Hepatocyte (in vitro differentiated cells): Measurements from ENCODE around the gene TIFAB. TPM values are rescaled to one million over a fixed set of nuclear protein-coding genes. Genes with fewer than 3 reads are reported as not detected.

Experiments
- DNase-seq: peaks from one replicate; pipeline ENCODE4 v3.0.0-alpha.2; 2016; ENCODE audit warnings: low spot score
- H2AFZ ChIP-seq: fragments of 200-600 bp; sonication (generic); 2 replicates; pipeline ENCODE4 v1.6.0; 2016; ENCODE audit warnings: antibody characterized with exemption, mild to moderate bottlenecking
- H3K27ac ChIP-seq: fragments of 200-600 bp; sonication (generic); 2 replicates; pipeline ENCODE4 v1.5.1; 2016; ENCODE audit warnings: mild to moderate bottlenecking
- H3K27me3 ChIP-seq: fragments of 200-600 bp; sonication (generic); 2 replicates; pipeline ENCODE4 v1.6.1; 2016
- H3K36me3 ChIP-seq: fragments of 200-600 bp; sonication (generic); replicated peaks from 2 replicates; pipeline ENCODE4 v1.5.1; 2016; ENCODE audit warnings: low read depth; ENCODE audit not compliant: insufficient read depth
- H3K4me1 ChIP-seq: fragments of 200-600 bp; sonication (generic); 2 replicates; pipeline ENCODE4 v1.5.1; 2016; ENCODE audit warnings: mild to moderate bottlenecking, moderate library complexity; ENCODE audit not compliant: insufficient read depth
- H3K4me2 ChIP-seq: fragments of 200-600 bp; sonication (generic); 2 replicates; pipeline ENCODE4 v1.6.0; 2016
- H3K4me3 ChIP-seq: fragments of 200-600 bp; sonication (generic); 2 replicates; pipeline ENCODE4 v1.5.1; 2016; ENCODE audit warnings: mild to moderate bottlenecking
- H3K79me2 ChIP-seq: fragments of 200-600 bp; sonication (generic); 2 replicates; pipeline ENCODE4 v1.6.0; 2017; ENCODE audit warnings: mild to moderate bottlenecking
- H3K9me2 ChIP-seq: fragments of 200-600 bp; sonication (generic); replicated peaks from 2 replicates; pipeline ENCODE4 v1.6.0; 2017; ENCODE audit warnings: mild to moderate bottlenecking; ENCODE audit not compliant: insufficient read depth
- H3K9me3 ChIP-seq: fragments of 200-600 bp; sonication (generic); 2 replicates; pipeline ENCODE4 v1.5.1; 2016; ENCODE audit warnings: low read depth, mild to moderate bottlenecking
- H4K20me1 ChIP-seq: fragments of 200-600 bp; sonication (generic); 2 replicates; pipeline ENCODE4 v1.6.0; 2016; ENCODE audit warnings: mild to moderate bottlenecking; ENCODE audit not compliant: insufficient read depth, poor library complexity, severe bottlenecking
- EZH2 ChIP-seq: fragments of 200-600 bp; sonication (generic); IDR thresholded peaks from 2 replicates; pipeline ENCODE4 v1.6.1; 2016; ENCODE audit warnings: antibody characterized with exemption, mild to moderate bottlenecking, borderline replicate concordance
- EZH2phosphoT487 ChIP-seq: fragments of 200-600 bp; sonication (generic); IDR thresholded peaks from one replicate; pipeline ENCODE4 v1.6.1; 2018; ENCODE audit warnings: antibody characterized with exemption, mild to moderate bottlenecking, low read depth, moderate library complexity; ENCODE audit not compliant: unreplicated experiment, severe bottlenecking
- WGBS: methylation state at CpG from one replicate; pipeline ENCODE4 v1.1.6; 2016; ENCODE audit warnings: low lambda C conversion rate; ENCODE audit errors: missing lambda C conversion rate; 5-methylcytosine and 5-hydroxymethylcytosine counted together
- polyA plus RNA-seq: library from polyadenylated mRNA; unstranded; fragments of >200 nt; fragmentation: Nextera tagmentation; extraction: Ambion mirVana; gene quantifications from 2 replicates; pipeline ENCODE4 v1.2.1, GENCODE V29; 2016
- total RNA-seq: library from RNA; depleted of rRNA; stranded (reverse); fragments of >200 nt; gene quantifications from 2 replicates; pipeline ENCODE4 v1.2.3, GENCODE V29; 2014
- TF ChIP-seq, protein P1 (sequence below): fragments of 200-600 bp; sonication (generic); IDR thresholded peaks from 2 replicates; pipeline ENCODE4 v1.5.1; 2016; ENCODE audit warnings: antibody characterized with exemption, mild to moderate bottlenecking; ENCODE audit not compliant: poor library complexity

The TIFAB gene
- total and polyA plus RNA-seq, 2 experiments from 2014 or later: not detected

DNA sequence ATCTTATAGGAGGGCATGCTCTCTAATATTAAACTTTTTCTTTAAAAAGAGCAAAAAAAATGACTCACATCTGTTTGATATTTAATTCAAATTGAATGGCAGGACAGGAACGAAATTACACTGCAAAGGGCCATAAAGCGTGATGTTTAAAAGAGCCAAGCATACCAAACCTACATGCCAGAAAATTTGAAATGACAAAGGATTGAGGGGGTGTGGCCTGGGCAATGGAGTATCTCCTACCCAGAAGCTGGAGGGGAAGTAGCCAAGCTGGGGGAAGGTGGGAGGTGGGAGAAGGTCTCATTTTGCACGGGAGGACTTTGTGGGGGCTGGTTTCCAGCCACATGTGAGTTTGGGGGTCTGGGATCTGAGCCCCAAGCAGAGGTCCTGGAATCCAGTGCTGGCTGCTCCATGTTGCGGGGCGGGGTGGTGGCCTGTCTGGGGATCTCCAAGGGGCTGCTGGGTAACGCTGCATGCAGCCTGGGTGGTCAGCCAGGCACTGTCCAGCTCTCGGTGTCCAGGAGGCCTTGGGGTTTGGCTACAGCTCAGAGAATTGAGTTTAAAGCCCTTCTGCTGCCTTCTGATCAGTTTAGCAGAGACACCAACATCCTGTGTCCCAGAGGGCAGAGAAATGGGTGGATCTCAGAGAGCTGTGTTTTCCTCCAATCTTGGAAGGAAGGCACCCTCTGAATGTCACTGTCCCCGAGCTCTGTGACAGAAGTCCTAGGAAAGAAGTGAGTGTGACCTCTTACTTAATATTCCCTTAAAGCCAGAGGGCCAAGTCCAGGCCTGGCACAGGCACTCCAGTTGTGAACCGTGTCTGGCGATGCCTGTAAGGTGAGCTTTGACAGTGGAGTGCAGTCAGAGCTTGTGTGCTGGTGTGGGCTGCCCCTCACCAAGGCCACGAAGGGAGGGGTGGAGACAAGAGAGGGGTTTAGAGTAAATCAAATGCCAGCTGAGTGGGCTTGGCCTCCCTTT is 12.6 kb downstream of the TIFAB start:
- 84% methylated on average over 11 of the region's 11 CpGs for WGBS

DNA sequence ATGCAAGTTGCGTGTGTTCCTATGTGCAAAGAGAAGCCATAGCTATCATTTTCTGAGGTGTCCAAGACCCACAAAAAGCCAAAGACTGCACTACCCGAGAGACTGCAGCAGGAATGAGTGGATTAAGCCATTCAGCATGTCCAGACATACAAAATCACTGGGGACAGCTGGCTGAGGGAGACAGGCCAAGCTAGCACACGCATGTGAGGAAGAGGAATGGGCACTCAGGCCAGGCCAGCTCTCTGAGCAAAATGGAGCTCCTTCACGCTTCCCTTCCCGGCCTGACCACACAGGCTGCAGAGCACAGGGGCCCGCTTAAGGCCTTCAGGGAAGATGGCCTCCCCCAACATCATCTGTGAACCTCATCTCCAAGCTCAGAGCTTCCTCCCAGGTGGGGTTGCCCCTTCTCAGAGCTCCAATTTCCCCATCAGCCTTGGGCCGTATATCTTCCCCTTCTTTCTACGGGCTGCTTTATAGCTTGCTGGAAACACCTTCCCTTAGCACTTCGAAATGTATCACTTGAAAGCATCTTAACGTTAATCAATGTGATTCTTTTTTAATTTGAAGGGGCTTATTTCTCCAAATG is 13.4 kb downstream of the TIFAB start:
- Histone ChIP-seq H3K36me3 (no peaks in the 10 kb centered on the region), H3K27me3 (no peaks in the 10 kb centered on the region), H2AFZ (no peak overlapping the region), H3K27ac (peak overlapping the region; percentile 65), H3K79me2 (no peaks in the 10 kb centered on the region), H3K4me3 (no peak overlapping the region), H3K9me2 (no peaks in the 10 kb centered on the region), H3K4me2 (no peak overlapping the region), H3K4me1 (peaks cover 57% of the 10 kb centered on the region), H3K9me3 (no peaks in the 10 kb centered on the region), H4K20me1 (no peaks in the 10 kb centered on the region)
- TF ChIP-seq EZH2 (no peak), EZH2phosphoT487 (no peak)
- TF ChIP-seq, protein P1, sequence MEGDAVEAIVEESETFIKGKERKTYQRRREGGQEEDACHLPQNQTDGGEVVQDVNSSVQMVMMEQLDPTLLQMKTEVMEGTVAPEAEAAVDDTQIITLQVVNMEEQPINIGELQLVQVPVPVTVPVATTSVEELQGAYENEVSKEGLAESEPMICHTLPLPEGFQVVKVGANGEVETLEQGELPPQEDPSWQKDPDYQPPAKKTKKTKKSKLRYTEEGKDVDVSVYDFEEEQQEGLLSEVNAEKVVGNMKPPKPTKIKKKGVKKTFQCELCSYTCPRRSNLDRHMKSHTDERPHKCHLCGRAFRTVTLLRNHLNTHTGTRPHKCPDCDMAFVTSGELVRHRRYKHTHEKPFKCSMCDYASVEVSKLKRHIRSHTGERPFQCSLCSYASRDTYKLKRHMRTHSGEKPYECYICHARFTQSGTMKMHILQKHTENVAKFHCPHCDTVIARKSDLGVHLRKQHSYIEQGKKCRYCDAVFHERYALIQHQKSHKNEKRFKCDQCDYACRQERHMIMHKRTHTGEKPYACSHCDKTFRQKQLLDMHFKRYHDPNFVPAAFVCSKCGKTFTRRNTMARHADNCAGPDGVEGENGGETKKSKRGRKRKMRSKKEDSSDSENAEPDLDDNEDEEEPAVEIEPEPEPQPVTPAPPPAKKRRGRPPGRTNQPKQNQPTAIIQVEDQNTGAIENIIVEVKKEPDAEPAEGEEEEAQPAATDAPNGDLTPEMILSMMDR: no peak
- no peak for DNase-seq
- WGBS: 88% methylated on average over 10 of the region's 10 CpGs

More for the DNA sequence above, 12.6 kb downstream of the TIFAB start:
- Histone ChIP-seq H3K4me2 (no peak overlapping the region), H3K27me3 (no peaks in the 10 kb centered on the region), H3K27ac (peak overlapping the region; percentile 10), H3K79me2 (no peaks in the 10 kb centered on the region), H3K4me1 (peaks cover 50% of the 10 kb centered on the region), H3K4me3 (no peak overlapping the region), H3K9me3 (no peaks in the 10 kb centered on the region), H3K36me3 (no peaks in the 10 kb centered on the region), H2AFZ (no peak overlapping the region), H3K9me2 (no peaks in the 10 kb centered on the region), H4K20me1 (no peaks in the 10 kb centered on the region)
- TF ChIP-seq, protein P1: no peak
- no peak for TF ChIP-seq EZH2
- no peak for TF ChIP-seq EZH2phosphoT487
- DNase-seq: no peak

DNA sequence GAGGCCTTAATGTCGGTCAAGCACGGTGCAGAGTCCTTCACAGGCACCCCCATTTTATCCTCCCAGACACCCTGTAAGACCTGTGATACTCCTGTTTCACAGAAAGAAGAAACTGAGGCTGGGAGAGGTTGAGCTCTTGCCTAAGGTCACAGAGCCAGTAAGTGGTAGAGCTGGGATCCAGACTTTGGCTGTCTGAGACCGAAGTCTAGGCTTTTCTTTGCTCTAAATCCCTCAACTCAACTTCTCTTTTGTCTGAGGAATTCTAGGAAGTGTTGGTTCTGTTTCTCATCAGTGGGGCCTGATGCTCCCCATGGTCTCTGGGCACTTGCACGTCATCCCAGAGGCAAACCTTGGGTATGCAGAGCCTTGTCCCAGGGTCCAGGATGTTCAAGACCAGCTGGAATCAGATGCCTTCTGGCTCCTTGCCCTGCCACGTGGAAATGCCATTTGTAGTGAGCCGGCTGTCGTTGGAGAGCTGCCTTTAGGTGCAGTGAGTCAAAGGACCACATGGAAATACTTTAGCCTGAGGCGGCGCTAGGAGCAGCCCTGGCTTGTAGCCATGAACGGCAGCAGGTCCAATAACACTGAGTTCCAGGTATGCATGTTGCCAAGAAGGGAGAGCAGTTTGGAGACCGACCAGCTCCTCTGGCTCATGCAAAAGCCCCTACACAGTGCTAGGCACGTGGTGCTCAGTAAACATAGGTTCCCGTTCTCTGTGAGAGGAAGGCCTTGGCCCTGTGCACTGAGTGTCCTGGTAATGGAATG is 14.2 kb downstream of the TIFAB start:
- Histone ChIP-seq H4K20me1 (no peaks in the 10 kb centered on the region), H3K9me2 (no peaks in the 10 kb centered on the region), H3K36me3 (no peaks in the 10 kb centered on the region), H3K79me2 (no peaks in the 10 kb centered on the region), H3K27me3 (no peaks in the 10 kb centered on the region), H3K27ac (peak overlapping the region; percentile 84), H3K4me2 (no peak overlapping the region), H3K4me1 (peaks cover 56% of the 10 kb centered on the region), H2AFZ (no peak overlapping the region), H3K9me3 (no peaks in the 10 kb centered on the region), H3K4me3 (no peak overlapping the region)
- peak; percentile 72 for DNase-seq
- TF ChIP-seq EZH2phosphoT487 (no peak), EZH2 (no peak)
- TF ChIP-seq, protein P1: no peak
- 59% methylated on average over 13 of the region's 13 CpGs for WGBS
